ENCODE results near the gene MMP23B. TPM values are rescaled to one million over a fixed set of nuclear protein-coding genes. Genes with fewer than 3 reads are reported as not detected.

MMP23B gene
- total RNA-seq, 2 experiments from 2014 or later: 2.1 to 2.7 TPM

DNA sequence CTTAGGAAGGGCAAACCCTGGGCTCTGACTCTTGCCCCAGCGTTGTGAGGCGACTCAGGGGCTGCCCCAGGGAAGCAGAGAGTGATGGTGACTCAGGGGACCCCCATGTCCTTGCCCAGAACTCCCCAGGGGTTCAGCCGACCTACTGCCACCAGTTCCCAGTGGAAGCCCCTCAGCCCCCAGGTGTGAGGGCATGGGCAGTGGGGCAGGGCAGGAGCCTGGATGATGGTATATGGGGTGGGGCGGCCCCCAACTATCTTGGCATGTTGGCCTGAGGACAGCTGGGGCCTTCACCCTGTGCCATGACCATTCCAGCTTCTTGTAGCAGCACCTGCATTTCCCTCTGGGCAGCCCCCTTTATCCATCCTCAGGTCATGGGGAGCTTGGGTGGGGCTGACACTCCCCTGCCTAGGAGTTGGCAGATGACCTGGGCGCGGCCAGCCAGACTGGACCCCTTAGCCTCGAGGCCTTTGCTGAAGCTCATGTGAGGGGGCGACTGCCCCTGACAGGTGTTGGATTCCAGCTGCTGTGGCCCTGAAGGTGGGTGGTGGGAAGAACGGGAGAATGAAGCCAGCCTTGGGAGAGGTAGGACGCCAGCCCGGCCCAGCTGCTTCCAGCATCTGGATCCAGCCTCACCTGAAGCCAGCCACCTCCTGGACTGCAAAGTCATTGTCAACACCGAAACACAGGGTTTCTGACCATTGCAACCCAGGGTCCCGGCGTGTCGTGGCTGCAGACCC lies 30.2 kb upstream of the MMP23B start:
- ChIA-PET POLR2A (interaction anchor here (0.9 kb wide), 1 partner anchor 27 kb away, joined by 3 read pairs; no protein-coding TSS in a partner anchor), CTCF (interaction anchor here (0.8 kb wide), 1 partner anchor 8 kb away, joined by 3 read pairs; no protein-coding TSS in a partner anchor)

DNA sequence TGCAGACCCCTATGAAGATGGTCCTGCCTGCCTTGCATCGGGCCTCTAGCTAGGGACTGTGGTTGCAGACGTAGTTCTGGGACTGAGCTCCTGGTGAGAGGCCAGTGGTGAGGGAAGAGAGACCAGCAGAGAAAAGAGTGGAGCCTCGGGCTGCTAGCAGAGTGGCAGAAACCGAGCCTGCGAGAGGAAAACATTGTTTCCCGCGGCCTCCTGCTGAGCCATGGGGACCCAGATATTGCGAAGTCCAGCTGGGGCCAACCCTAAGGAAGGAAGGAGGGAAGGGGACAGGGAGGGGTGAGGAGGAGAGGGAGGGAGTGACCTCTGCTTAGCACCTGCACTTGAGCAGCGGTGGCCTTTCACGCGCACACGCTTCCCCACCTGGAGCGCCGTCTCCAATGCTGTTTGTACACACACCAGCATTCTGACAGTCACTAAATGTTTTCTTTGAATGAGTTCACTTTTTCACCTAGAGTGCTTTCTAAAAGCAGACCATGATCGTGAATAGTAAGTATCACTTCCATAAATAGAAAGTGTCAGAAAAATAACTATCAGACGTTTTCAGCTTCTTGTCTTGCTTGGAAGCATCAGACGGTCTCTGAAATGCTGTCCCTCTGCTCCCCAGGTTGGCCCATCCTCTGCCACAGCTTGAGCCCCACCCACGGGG lies 29.5 kb upstream of the MMP23B start:
- ChIA-PET CTCF (interaction anchor here (0.8 kb wide), 1 partner anchor 8 kb away, joined by 3 read pairs; no protein-coding TSS in a partner anchor), POLR2A (interaction anchor here (0.9 kb wide), 1 partner anchor 26 kb away, joined by 3 read pairs; no protein-coding TSS in a partner anchor)

DNA sequence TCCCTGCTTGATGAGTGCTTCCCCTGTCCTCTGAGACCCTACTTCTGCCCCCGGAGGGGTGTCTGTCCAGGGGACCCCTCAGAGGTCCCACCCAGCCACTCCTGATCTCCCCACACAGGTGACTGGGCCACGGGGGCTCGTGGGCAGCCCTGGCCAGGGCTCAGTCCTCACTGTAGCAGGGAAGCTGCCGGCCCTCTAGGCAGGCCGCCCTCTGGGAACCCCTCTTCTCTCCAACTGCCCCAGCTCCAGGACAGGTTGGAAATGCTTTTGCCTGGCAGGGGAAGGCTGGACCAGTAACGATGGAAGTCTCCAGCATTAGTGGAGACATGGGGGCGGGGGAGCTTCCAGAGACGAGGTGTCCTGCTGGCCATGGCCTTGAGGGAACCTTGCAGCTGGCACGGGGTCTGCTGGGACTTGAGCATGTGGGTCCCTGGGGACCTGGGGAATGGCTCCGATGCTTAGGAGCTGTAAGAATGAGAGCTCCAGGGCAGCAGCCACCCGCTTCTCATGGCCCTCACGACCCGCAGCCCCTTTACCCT lies 28.9 kb upstream of the MMP23B start:
- ChIA-PET POLR2A (no interaction called here), CTCF (no interaction called here)

DNA sequence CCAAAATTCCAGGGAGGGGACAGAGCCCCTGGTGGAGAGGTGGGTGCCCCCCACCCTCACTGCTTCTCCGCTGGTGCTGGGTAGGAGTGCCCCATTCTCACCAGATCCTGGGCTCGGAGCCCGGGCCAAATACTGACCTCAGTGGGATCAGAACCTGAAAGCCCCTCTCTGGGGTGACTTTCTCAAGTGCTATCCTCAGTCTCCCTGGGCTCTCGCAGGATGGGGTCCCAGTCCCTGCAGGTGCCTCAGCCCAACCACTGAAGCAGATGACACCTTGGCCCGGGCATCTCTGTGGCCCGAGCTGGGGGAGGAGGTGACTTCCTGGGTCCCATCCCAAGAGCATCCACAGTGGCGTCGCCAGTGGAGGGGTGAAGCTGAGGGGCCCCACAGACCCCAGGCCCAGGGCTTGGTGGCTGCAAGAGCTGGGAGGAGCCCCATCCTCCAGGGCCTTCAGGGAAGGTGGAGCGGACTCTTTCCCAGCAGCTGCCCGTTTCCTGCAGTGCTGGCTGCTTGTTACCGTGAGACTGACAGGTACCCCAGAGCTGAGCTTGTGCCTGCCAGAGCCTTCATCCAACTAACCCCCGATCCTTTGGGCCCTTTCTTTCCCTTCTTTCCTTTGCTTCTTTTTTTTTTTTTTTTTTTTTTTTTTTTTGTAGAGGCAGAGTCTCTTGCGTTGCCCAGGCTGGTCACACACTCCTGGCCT lies 28.2 kb upstream of the MMP23B start:
- CTCF ChIA-PET: no interaction called here

DNA sequence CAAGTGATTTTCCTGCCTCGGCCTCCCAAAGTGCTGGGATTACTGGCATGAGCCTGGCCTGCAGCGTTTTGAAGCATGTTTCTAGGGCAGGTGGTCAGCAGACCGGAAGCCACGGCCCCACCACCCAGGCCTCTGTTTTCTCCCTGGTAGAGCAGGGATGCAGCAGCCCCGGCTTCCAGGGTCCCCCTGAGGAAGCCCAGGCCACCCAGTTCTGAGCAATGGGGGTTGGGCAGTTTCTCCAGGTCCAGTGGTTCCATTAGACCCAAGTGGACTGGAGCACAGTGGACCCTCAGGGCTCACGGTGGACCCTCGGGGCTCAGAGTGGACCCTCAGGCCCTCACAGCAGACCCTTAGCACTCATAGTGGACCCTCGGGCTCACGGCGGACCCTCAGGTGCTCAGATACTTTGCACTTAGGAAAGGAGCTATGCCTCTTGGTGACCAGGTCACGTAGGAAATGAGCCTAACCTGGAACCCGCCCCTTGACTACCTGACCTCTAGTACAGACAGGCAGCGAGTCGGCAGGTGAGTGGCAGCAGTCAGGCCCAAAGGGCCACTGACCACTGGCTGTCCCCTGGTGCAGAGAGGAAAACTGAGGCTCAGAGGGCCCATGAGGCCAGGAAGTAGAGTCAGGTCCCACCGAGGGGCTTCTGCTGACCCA lies 27.5 kb upstream of the MMP23B start:
- POLR2A ChIA-PET: interaction anchor here (0.6 to 1.4 kb wide), 2 partner anchors 10 to 532 kb away, joined by 3 to 4 read pairs; no protein-coding TSS in a partner anchor
- CTCF ChIA-PET: interaction anchor here (1.0 kb wide), 1 partner anchor 10 kb away, joined by 3 read pairs; no protein-coding TSS in a partner anchor

More for the DNA sequence above, 28.2 kb upstream of the MMP23B start:
- POLR2A ChIA-PET: interaction anchor here (1.4 kb wide), 1 partner anchor 10 kb away, joined by 4 read pairs; no protein-coding TSS in a partner anchor

DNA sequence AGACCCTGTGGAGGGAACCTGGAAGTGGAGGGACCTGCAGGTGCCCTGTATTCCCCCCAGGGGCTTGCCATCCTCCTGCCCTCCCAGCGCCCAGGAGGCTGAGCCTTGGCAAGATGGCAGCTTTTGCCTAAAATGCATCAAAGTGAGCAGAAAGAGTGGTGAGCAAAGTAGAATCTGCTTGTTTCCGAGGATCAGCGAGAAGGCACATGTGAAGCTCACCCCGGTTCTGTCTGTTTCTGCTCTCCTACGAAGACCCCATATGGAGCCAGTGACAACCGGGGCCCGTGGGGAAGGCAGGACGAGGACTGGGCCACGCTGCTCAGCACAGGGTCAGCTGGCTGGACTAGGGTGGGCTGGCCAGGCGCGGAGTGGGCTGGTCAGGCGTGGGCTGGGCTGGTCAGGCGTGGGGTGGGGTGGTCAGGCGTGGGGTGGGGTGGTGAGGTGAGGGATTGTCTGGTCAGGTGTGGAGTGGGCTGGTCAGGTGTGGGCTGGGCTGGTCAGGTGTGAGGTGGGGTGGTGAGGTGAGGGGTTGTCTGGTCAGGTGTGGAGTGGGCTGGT lies 26.9 kb upstream of the MMP23B start:
- POLR2A ChIA-PET: interaction anchor here (0.6 to 1.4 kb wide), 2 partner anchors 9 to 533 kb away, joined by 3 to 4 read pairs; no protein-coding TSS in a partner anchor
- CTCF ChIA-PET: interaction anchor here (1.0 kb wide), 1 partner anchor 9 kb away, joined by 3 read pairs; no protein-coding TSS in a partner anchor

DNA sequence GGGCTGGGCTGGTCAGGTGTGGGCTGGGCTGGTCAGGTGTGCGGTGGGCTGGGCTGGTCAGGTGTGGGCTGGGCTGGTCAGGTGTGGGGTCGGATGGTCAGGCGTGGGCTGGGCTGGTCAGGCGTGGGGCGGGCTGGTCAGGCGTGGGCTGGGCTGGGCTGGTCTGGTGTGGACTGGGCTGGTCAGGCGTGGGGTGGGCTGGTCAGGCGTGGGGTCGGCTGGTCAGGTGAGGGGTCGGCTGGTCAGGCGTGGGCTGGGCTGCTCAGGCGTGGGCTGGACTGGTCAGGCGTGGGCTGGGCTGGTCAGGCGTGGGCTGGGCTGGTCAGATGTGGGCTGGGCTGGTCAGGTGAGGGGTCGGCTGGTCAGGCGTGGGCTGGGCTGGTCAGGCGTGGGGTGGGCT lies 26.2 kb upstream of the MMP23B start:
- ChIA-PET POLR2A (interaction anchor here (1.4 kb wide), 1 partner anchor 8 kb away, joined by 4 read pairs; no protein-coding TSS in a partner anchor), CTCF (no interaction called here)

DNA sequence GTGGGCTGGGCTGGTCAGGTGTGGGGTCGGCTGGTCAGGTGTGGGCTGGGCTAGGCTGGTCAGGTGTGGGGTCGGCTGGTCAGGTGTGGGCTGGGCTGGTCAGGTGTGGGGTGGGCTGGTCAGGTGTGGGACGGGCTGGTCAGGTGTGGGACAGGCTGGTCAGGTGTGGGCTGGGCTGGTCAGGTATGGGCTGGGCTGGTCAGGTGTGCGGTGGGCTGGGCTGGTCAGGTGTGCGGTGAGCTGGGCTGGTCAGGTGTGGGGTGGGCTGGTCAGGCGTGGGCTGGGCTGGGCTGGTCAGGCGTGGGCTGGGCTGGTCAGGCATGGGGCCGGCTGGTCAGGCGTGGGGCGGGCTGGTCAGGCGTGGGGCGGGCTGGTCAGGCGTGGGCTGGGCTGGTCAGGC lies 25.7 kb upstream of the MMP23B start:
- ChIA-PET POLR2A (interaction anchor here (1.0 kb wide), 1 partner anchor 9 kb away, joined by 3 read pairs; the partner anchor contains the start of gene MIB2), CTCF (no interaction called here)

DNA sequence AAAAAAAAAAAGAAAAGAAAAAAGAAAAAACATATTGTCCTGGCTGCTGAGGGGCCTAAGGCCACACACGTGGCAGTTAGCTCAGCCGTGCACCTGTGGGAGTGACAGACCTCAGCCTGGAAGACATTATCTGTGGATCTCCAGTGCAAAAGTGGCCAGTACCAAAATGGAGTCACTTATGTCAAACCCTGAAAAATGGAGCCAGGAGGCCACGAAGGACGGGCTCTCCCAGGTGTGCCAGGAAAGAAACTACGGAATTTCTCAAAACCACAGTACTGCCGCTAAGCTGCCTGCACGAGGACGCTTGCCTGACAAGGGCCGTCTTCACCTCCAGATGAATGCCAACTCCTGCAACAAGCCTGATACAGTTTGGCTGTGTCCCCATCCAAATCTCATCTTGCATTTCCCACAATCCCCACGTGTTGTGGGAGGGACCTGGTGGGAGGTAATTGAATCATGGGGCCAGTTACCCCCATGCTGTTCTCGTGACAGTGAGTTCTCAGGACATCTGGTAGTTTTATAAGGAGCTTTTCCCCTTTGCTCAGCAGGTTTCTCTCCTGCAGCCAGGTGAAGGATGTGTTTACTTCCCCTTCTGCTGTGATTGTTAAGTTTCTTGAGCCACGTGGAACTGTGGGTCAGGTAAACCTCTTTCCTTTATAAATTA lies 22.0 kb upstream of the MMP23B start:
- ChIA-PET POLR2A (no interaction called here), CTCF (no interaction called here)

DNA sequence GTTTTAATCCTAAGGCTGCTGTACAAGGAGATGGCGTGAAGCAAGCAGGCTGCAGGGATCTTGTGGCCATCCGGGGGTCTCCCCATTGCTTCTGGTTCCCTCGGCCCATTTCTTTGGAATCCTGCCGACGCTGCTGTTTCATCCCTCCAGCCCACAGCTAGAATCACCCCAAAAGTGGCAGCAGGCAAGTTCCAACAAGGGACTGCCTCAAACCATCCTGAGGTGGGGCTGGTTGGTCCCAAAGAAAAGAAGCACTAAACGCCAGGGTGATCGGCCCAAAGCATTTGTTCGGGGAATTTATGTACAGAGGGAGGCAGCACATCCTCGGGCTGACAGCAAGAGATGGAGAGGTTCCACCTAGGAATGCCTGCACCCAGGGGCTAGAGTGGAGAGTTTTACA lies 21.2 kb upstream of the MMP23B start:
- ChIA-PET POLR2A (no interaction called here), CTCF (no interaction called here)

DNA sequence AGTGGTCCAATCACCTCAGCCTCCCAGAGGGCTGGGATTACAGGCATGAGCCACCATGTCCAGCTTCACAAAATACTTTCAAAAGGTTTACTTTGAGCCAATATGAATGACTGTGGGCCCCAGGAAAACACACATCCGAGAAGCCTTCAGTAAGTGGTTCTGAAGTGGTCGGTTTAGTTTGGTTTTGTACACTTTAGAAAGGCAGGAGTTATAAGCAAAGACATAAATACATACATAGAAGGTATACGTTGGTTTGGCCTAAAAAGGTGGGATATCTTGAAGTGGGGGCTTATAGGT lies 19.9 kb upstream of the MMP23B start:
- POLR2A ChIA-PET: no interaction called here
- CTCF ChIA-PET: interaction anchor here (0.6 kb wide), 1 partner anchor 45 kb away, joined by 3 read pairs; no protein-coding TSS in a partner anchor

DNA sequence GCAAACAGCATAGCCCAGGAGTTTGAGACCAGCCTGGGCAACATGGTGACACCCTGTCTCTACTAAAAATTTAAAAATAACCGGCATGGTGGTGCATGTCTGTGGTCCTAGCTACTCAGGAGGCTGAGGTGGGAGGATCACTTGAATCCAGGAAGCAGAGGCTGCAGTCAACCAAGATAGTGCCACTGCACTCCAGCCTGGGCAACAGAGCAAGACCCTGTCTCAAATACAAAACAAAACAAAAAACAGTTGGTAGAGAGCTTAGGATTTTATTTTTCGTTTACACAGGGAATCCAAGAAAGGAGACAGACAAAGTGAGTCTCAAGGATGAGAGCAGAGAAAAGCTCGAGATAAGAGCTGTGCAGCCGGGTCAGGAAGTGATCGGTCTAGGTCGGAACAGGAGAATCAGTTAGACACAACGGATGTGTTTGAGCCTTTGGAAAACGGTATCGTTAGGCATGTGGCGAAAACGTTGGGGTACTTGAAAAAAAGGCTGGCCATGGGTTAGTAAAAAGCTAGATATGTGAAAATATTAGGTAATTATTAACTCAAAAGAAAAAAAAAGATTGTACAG lies 18.4 kb upstream of the MMP23B start:
- CTCF ChIA-PET: interaction anchor here (0.6 to 1.4 kb wide), 5 partner anchors 9 to 76 kb away, joined by 3 to 6 read pairs (median 3); no protein-coding TSS in a partner anchor
- POLR2A ChIA-PET: interaction anchor here (0.7 to 2.4 kb wide), 6 partner anchors 9 to 65 kb away, joined by 3 to 11 read pairs (median 4); no protein-coding TSS in a partner anchor

DNA sequence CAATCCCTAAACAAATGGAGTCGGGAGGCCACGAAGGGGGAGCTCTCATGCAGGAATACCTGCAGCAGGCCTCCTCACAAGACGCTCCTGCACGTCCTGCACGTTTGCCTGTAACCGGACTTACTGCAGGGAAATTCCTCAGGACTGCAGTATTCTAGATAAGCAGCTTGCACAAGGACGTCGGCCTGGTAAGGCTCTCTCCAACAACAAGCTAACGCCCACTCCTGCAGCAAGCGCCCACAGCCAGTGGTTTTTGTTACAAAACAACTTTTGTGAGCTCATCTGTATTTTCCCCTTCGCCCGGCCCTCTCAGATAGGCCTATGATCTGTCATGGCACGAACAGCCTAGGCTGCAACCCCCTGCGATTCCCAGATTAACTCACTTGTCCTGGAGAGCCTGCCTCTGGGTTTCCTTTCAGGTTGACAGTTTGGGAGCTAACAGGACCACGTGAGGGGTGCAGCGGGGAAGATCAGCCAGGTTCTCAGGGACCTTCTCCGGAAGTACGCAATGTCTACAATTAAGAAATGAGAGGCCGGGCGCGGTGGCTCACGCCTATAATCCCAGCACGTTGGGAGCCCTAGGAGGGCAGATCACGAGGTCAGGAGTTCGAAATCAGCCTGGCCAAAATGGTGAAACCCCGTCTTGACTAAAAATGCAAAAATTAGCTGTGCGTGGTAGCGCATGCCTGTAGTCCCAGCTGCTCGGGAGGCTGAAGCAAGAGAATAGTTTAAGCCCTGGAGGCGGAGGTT lies 17.6 kb upstream of the MMP23B start:
- ChIA-PET POLR2A (interaction anchor here (0.7 to 2.4 kb wide), 8 partner anchors 8 to 64 kb away, joined by 3 to 11 read pairs (median 4); no protein-coding TSS in a partner anchor), CTCF (interaction anchor here (0.8 to 1.4 kb wide), 4 partner anchors 9 to 68 kb away, joined by 3 to 6 read pairs (median 3); no protein-coding TSS in a partner anchor)

DNA sequence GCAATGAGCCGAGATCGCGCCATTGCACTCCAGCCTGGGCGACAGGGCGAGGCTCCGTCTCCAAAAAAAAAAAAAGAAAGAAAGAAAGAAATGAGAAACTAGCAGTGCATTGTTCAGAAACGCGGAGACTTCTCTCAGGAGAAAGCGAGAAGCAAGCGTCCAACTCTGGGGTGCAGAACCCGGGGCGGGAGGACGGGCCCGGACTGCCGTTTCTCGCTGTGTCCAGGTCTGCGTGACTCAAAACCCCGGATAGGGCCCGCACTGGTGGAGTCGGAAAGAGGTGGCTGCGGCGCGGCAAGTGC lies 17.1 kb upstream of the MMP23B start:
- ChIA-PET POLR2A (interaction anchor here (1.1 to 2.4 kb wide), 3 partner anchors 8 to 16 kb away, joined by 3 to 11 read pairs (median 4); no protein-coding TSS in a partner anchor), CTCF (interaction anchor here (1.4 kb wide), 1 partner anchor 10 kb away, joined by 3 read pairs; no protein-coding TSS in a partner anchor)

DNA sequence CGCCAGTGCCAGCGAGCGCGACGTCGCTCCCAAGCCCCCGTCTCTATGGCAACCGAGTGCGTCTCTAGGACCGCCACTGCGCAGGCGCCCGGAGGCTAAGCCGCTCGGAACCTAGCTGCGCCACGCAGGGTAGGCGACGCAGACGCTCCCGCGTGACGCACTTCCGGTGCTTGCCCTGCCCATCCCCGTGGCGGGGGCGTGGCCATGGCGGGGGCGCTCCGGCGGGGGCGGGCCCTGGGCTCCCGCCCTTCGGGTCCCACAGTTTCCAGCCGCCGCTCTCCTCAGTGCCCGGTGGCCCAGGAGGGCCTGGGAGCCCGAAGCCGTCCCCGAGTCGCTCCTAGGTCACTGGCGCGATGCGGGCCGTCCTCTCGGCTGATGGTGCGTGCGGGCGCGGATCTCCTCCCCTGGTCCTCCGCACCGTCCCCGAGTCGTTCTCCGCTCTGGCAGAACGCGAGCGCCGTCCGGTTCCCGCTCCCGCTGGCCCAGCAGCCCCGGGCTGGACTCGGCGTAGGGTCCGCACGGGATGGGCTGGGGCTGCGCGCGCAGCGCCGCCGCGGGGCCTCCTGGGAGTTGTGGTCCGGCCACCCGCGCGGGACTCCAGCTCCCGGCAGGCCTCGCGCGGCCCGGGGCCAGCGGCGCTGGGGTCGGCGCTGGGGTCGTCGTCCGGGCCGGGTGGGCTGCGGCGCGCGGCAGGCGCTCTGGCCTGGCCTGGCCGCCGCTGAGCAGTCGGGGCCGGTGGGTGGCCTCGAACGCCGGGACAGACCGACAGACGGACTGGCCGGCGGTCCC lies 16.5 kb upstream of the MMP23B start, which contains the start of gene MIB2:
Gene MIB2 (plus strand): TSS at position 245 of the 789 bp plus-strand sequence. CDS start 7,953 bp downstream, outside the sequence.
- ChIA-PET CTCF (interaction anchor here (0.9 to 1.4 kb wide), 3 partner anchors 10 to 601 kb away, joined by 3 read pairs; no protein-coding TSS in a partner anchor), POLR2A (interaction anchor here (1.1 to 2.4 kb wide), 3 partner anchors 9 to 15 kb away, joined by 3 to 11 read pairs (median 4); no protein-coding TSS in a partner anchor)

Data from activated CD8-positive, alpha-beta memory T cell treated with anti-CD3 and anti-CD28 coated beads for 36 hours (primary cell).